Sigmoid colon (tissue), 4 donors: ENCODE data around the gene ATXN8OS.

ENCODE experiments used
- EP300 ChIP-seq, 4 donors: sonication (generic); formaldehyde crosslinking; IDR thresholded peaks; one replicate each; pipeline ENCODE4 v1.6.1; 2017; ENCODE audit warnings: antibody characterized with exemption in 4 of 4
- POLR2A ChIP-seq, 2 donors: fragments of 450-650 bp; IDR thresholded peaks; one replicate each; pipeline ENCODE4 v1.6.1; 2016; ENCODE audit warnings: antibody characterized with exemption in 2 of 2, mild to moderate bottlenecking in 2 of 2, moderate library complexity in 2 of 2
- POLR2AphosphoS5 ChIP-seq, 4 donors: sonication (generic); formaldehyde crosslinking; IDR thresholded peaks; one replicate each; pipeline ENCODE4 v1.6.1; 2017; ENCODE audit warnings: antibody characterized with exemption in 4 of 4
- TF ChIP-seq, protein P1 (sequence below), 4 experiments: fragments of 450-650 bp in 3 of 4; fragments of 200-600 bp in 1 of 4; IDR thresholded peaks; one replicate each; pipeline ENCODE4 v1.5.1; 2016 to 2019; ENCODE audit warnings: antibody characterized with exemption in 4 of 4, mild to moderate bottlenecking in 3 of 4, moderate library complexity in 2 of 4

DNA sequence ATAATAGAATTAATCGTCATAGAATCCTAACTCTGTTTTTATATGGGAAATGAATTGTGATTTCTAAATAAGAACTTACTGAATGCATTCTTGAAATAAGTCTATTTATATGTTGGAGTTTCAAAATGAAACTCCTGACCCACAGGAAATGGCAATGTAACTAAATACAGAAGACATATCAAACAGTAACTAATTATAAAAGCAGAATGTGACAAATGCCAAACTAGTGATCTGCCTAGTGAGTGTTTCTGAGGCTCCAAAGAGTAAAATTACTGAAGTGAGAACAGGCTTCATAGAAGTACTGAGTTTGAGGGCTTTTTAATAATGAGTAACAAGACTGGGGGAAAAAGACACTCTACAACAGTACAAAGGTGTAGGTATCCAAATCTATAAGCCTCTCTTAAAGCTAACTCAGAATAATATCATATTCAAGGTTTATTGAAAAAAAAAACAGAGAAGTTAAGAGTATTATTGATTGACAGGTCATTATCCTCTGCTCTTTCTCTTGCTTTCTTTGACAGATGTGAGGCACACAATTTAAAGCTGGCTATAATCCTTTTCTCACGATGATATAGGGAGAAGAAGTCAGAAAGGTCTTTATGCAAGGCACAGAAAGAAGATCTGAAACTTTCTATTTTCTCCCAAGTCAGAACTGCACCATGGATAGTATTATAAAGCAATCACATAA lies 17.4 kb upstream of the ATXN8OS start:
- TF ChIP-seq POLR2A (IDR thresholded peaks at IDR 0.05): no peak
- TF ChIP-seq, protein P1, sequence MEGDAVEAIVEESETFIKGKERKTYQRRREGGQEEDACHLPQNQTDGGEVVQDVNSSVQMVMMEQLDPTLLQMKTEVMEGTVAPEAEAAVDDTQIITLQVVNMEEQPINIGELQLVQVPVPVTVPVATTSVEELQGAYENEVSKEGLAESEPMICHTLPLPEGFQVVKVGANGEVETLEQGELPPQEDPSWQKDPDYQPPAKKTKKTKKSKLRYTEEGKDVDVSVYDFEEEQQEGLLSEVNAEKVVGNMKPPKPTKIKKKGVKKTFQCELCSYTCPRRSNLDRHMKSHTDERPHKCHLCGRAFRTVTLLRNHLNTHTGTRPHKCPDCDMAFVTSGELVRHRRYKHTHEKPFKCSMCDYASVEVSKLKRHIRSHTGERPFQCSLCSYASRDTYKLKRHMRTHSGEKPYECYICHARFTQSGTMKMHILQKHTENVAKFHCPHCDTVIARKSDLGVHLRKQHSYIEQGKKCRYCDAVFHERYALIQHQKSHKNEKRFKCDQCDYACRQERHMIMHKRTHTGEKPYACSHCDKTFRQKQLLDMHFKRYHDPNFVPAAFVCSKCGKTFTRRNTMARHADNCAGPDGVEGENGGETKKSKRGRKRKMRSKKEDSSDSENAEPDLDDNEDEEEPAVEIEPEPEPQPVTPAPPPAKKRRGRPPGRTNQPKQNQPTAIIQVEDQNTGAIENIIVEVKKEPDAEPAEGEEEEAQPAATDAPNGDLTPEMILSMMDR (IDR thresholded peaks at IDR 0.05): no peak
- no peak for TF ChIP-seq EP300 (IDR thresholded peaks at IDR 0.05)
- TF ChIP-seq POLR2AphosphoS5 (IDR thresholded peaks at IDR 0.05): no peak
